CD4-positive, alpha-beta memory T cell (primary cell): ENCODE data around the gene MYH2. TPM values are rescaled to one million over a fixed set of nuclear protein-coding genes. Genes with fewer than 3 reads are reported as not detected.
"Not testable (repeated sequence)": the region's sequence is repeated elsewhere in the genome, so short reads cannot be mapped to it uniquely, and the experiment has no call there.

Source experiments
- CTCF ChIA-PET: fragments of 350-600 bp; sonication (Branson Sonifier 250); formaldehyde crosslinking; loops from one replicate; lab custom pipeline; 2021; ENCODE audit warnings: inconsistent platforms; ENCODE audit not compliant: partially characterized antibody; lab: Charles Lee
- POLR2A ChIA-PET: fragments of 350-600 bp; sonication (Branson Sonifier 250); formaldehyde crosslinking; loops from one replicate; lab custom pipeline; 2021; ENCODE audit not compliant: partially characterized antibody; lab: Charles Lee
- DNase-seq, 5 donors: peaks; one replicate each; pipeline versions ENCODE4 v3.0.0 to v3.0.0-alpha.2; 2020 to 2022; ENCODE audit warnings: mixed read lengths in 1 of 5
- H3K27ac ChIP-seq: one replicate; pipeline ENCODE4 v1.7.0; 2013; ENCODE audit warnings: low read depth, low read length
- H3K27me3 ChIP-seq: 2 replicates; pipeline ENCODE4 v1.7.0; 2013; ENCODE audit warnings: mild to moderate bottlenecking, low read length, moderate library complexity; ENCODE audit not compliant: insufficient read depth
- H3K36me3 ChIP-seq: 2 replicates; pipeline ENCODE4 v1.7.0; 2013; ENCODE audit warnings: mild to moderate bottlenecking, low read length, moderate library complexity; ENCODE audit not compliant: insufficient read depth
- H3K4me1 ChIP-seq: 2 replicates; pipeline ENCODE4 v1.7.0; 2013; ENCODE audit warnings: mild to moderate bottlenecking, low read length, moderate library complexity; ENCODE audit not compliant: insufficient read depth
- H3K4me3 ChIP-seq, 2 donors: one replicate each; pipeline ENCODE4 v1.7.0; 2013; ENCODE audit warnings: low read length in 2 of 2, mild to moderate bottlenecking in 1 of 2
- H3K9me3 ChIP-seq, 2 donors: one replicate each; pipeline ENCODE4 v1.7.0; 2013; ENCODE audit warnings: low read length in 2 of 2, control low read depth in 1 of 2; ENCODE audit not compliant: control insufficient read depth in 1 of 2
- H3K27ac Mint-ChIP-seq, 7 donors: one replicate each; pipeline ENCODE4 v1.8.0; 2020 to 2021; ENCODE audit warnings: mixed read lengths in 7 of 7, mild to moderate bottlenecking in 6 of 7, inconsistent platforms in 3 of 7, moderate library complexity in 3 of 7
- H3K27me3 Mint-ChIP-seq, 2 donors: one replicate each; pipeline ENCODE4 v1.8.0; 2020 to 2021; ENCODE audit warnings: mixed read lengths in 2 of 2
- H3K36me3 Mint-ChIP-seq, 2 donors: one replicate each; pipeline ENCODE4 v1.8.0; 2020 to 2021; ENCODE audit warnings: mixed read lengths in 2 of 2, inconsistent platforms in 1 of 2, mild to moderate bottlenecking in 1 of 2
- H3K4me1 Mint-ChIP-seq, 4 donors: one replicate each; pipeline ENCODE4 v1.8.0; 2020 to 2021; ENCODE audit warnings: mixed read lengths in 4 of 4, mild to moderate bottlenecking in 1 of 4
- H3K4me3 Mint-ChIP-seq, 8 donors: one replicate each; pipeline ENCODE4 v1.8.0; 2020 to 2021; ENCODE audit warnings: mixed read lengths in 8 of 8, mild to moderate bottlenecking in 7 of 8, moderate library complexity in 6 of 8, inconsistent platforms in 3 of 8
- H3K9me3 Mint-ChIP-seq, 8 donors: one replicate each; pipeline ENCODE4 v1.8.0; 2020 to 2021; ENCODE audit warnings: mixed read lengths in 8 of 8, mild to moderate bottlenecking in 5 of 8, inconsistent platforms in 3 of 8, moderate library complexity in 1 of 8
- intact Hi-C: fragments of 100-400 bp; cut with micrococcal nuclease; formaldehyde crosslinking; loops from one replicate; pipeline ENCODE4 v1.15.1; 2023
- polyA plus RNA-seq, 2 donors: library from polyadenylated mRNA; unstranded; fragments of 300-500 nt; fragmentation: Illumina TruSeq; gene quantifications; one replicate each; pipeline ENCODE4 v1.2.3, GENCODE V29; 2021
- total RNA-seq, 2 experiments: library from RNA; stranded (reverse); gene quantifications; one replicate each; pipeline ENCODE4 v1.2.3, GENCODE V29; 2021

MYH2 gene
- total and polyA plus RNA-seq, 4 experiments from 2014 or later: not detected

DNA sequence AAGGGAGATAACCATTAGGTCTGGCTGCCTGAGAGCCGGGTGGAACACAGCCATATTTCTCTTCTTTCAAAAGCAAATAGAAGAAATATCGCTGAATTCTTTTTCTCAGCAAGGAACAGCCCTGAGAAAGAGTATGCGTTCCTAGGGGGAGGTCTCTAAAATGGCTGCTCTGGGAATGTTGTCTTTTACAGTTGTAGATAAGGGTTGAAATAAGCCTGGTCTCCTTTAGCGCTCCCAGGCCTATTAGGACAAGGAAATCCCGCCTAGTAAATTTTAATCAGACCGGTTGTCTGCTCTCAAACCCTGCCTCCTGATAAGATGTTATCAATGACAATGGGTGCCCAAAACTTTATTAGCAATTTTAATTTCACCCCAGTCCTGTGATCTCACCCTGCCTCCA is 8.3 kb downstream of the MYH2 start:
- H3K9me3 ChIP-seq: not testable (repeated sequence)

DNA sequence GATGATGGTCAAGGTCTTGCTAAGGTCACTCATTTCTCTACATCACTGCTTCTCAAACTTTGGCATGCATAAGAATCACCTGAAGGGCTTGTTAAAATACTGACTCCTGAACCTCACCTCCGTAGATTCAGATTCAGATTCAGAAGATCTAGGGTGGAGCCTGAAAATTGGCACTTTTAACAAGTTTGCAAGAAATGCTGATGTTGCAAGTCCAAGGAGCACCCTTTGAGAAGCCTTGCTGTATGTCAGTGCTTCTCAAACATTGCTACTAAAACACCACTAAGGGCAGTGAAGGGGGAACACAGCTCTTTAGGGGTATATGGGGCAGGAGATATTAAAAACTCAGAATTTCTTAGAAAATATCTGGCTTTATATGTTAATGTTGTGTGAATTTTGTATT is 17.4 kb downstream of the MYH2 start:
- DNase-seq: no peak
- ChIA-PET CTCF (no interaction called here), POLR2A (no interaction called here)
- H3K4me3 ChIP-seq: no peak overlapping the region
- no peak overlapping the region for H3K27ac ChIP-seq
- no peaks in the 10 kb centered on the region for H3K27me3 ChIP-seq
- no peaks in the 10 kb centered on the region for H3K9me3 ChIP-seq
- intact Hi-C loops: no loop called here
- Mint-ChIP-seq H3K27ac (no peak overlapping the region), H3K9me3 (peaks cover 0 to 2% (median 0%) of the 10 kb centered on the region in 8 donors), H3K27me3 (peaks cover 0 to 4% of the 10 kb centered on the region in 2 donors), H3K36me3 (no peaks in the 10 kb centered on the region), H3K4me1 (no peaks in the 10 kb centered on the region), H3K4me3 (no peak overlapping the region)
- no peaks in the 10 kb centered on the region for H3K36me3 ChIP-seq
- no peaks in the 10 kb centered on the region for H3K4me1 ChIP-seq

More for the DNA sequence above, 8.3 kb downstream of the MYH2 start:
- H3K4me3 ChIP-seq, H3K4me1 Mint-ChIP-seq, intact Hi-C loops, H3K27me3 ChIP-seq, POLR2A ChIA-PET, CTCF ChIA-PET, H3K27ac ChIP-seq, H3K27ac Mint-ChIP-seq, H3K36me3 Mint-ChIP-seq, H3K4me3 Mint-ChIP-seq, H3K4me1 ChIP-seq, DNase-seq, H3K27me3 Mint-ChIP-seq, H3K36me3 ChIP-seq: not testable (repeated sequence)
- H3K9me3 Mint-ChIP-seq: peaks cover 0 to 43% (median 28%) of the 10 kb centered on the region in 8 donors

DNA sequence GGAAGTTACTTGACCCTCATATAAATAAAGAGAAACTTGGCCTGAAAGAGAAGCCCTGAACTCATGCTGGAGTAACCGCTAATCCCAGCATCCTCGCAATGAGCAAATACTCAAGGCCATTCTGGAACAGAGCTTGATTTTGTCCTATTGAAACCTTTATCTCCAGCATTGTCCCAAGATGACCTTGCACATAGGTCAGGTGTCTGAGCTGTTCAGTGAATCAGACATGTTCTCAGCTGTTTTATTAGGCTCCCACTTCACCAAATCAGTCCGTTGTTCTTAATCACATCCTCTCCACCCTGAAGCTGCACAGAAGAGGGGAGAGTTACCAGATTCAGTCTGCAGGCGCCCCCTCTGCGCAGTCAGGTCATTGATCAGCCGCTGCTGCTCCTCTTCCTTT is 22.0 kb downstream of the MYH2 start:
- peaks cover 0 to 6% (median under 1%) of the 10 kb centered on the region in 8 donors for H3K9me3 Mint-ChIP-seq
- no peaks in the 10 kb centered on the region for H3K36me3 ChIP-seq
- H3K9me3 ChIP-seq: no peaks in the 10 kb centered on the region
- no peaks in the 10 kb centered on the region for H3K27me3 ChIP-seq
- H3K27ac Mint-ChIP-seq: no peak overlapping the region
- DNase-seq: no peak
- POLR2A ChIA-PET: no interaction called here
- no peak overlapping the region for H3K27ac ChIP-seq
- H3K4me1 Mint-ChIP-seq: no peaks in the 10 kb centered on the region
- no peak overlapping the region for H3K4me3 ChIP-seq
- peaks cover 2 to 3% of the 10 kb centered on the region in 2 donors for H3K27me3 Mint-ChIP-seq
- intact Hi-C loops: no loop called here
- CTCF ChIA-PET: no interaction called here
- no peaks in the 10 kb centered on the region for H3K36me3 Mint-ChIP-seq
- no peaks in the 10 kb centered on the region for H3K4me1 ChIP-seq
- H3K4me3 Mint-ChIP-seq: no peak overlapping the region

- no peak for DNase-seq
- Histone ChIP-seq H3K36me3 (no peaks in the 10 kb centered on the region), H3K4me3 (no peak overlapping the region), H3K4me1 (no peaks in the 10 kb centered on the region), H3K27ac (no peak overlapping the region), H3K27me3 (no peaks in the 10 kb centered on the region), H3K9me3 (no peaks in the 10 kb centered on the region)
- intact Hi-C loops: no loop called here
- H3K4me3 Mint-ChIP-seq: no peak overlapping the region
- H3K27me3 Mint-ChIP-seq: peaks cover under 1 to 3% of the 10 kb centered on the region in 2 donors
- peaks cover 0 to 6% (median under 1%) of the 10 kb centered on the region in 8 donors for H3K9me3 Mint-ChIP-seq
- no peaks in the 10 kb centered on the region for H3K4me1 Mint-ChIP-seq
- CTCF ChIA-PET: no interaction called here
- POLR2A ChIA-PET: no interaction called here
- H3K36me3 Mint-ChIP-seq: no peaks in the 10 kb centered on the region
- H3K27ac Mint-ChIP-seq: no peak overlapping the region
Observed at GRCh38 chr17:10526517-10526916, 22.9 kb downstream of the MYH2 start.

- no peaks in the 10 kb centered on the region for H3K4me1 Mint-ChIP-seq
- Histone ChIP-seq H3K27me3 (no peaks in the 10 kb centered on the region), H3K27ac (no peak overlapping the region), H3K9me3 (no peaks in the 10 kb centered on the region), H3K4me3 (no peak overlapping the region), H3K36me3 (no peaks in the 10 kb centered on the region), H3K4me1 (no peaks in the 10 kb centered on the region)
- H3K9me3 Mint-ChIP-seq: peaks cover 0 to 6% (median under 1%) of the 10 kb centered on the region in 8 donors
- peaks cover 2 to 5% of the 10 kb centered on the region in 2 donors for H3K27me3 Mint-ChIP-seq
- ChIA-PET CTCF (no interaction called here), POLR2A (no interaction called here)
- intact Hi-C loops: no loop called here
- no peak overlapping the region for H3K4me3 Mint-ChIP-seq
- DNase-seq: no peak
- H3K36me3 Mint-ChIP-seq: no peaks in the 10 kb centered on the region
- no peak overlapping the region for H3K27ac Mint-ChIP-seq
Observed at GRCh38 chr17:10523064-10523463, 26.4 kb downstream of the MYH2 start.

DNA sequence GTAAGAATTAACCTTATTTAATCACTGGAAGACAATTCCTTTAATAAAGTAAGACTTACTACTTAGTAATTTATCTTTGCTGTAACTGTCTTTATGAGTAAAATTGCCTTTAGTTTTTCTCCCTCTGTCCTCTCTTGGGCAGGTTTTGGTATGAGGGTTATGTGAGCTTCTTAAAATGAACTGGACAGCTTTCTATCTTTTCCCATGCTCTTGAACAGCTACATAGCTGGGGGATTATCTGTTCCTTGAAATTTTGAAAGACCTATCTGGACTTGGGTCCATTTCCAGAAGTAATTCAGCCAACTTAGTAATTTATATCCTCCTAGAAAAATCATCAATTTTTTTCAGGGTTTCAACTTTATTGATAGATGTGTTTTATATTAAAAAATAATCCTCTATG is 27.5 kb downstream of the MYH2 start:
- DNase-seq: no peak
- Mint-ChIP-seq H3K4me1 (no peaks in the 10 kb centered on the region), H3K9me3 (peaks cover 0 to 6% (median under 1%) of the 10 kb centered on the region in 8 donors), H3K4me3 (no peak overlapping the region), H3K36me3 (no peaks in the 10 kb centered on the region), H3K27ac (no peak overlapping the region), H3K27me3 (peaks cover 2 to 5% of the 10 kb centered on the region in 2 donors)
- intact Hi-C loops: no loop called here
- no peaks in the 10 kb centered on the region for H3K36me3 ChIP-seq
- ChIA-PET CTCF (no interaction called here), POLR2A (no interaction called here)
- H3K27ac ChIP-seq: no peak overlapping the region
- H3K9me3 ChIP-seq: no peaks in the 10 kb centered on the region
- no peaks in the 10 kb centered on the region for H3K4me1 ChIP-seq
- no peaks in the 10 kb centered on the region for H3K27me3 ChIP-seq
- H3K4me3 ChIP-seq: no peak overlapping the region

DNA sequence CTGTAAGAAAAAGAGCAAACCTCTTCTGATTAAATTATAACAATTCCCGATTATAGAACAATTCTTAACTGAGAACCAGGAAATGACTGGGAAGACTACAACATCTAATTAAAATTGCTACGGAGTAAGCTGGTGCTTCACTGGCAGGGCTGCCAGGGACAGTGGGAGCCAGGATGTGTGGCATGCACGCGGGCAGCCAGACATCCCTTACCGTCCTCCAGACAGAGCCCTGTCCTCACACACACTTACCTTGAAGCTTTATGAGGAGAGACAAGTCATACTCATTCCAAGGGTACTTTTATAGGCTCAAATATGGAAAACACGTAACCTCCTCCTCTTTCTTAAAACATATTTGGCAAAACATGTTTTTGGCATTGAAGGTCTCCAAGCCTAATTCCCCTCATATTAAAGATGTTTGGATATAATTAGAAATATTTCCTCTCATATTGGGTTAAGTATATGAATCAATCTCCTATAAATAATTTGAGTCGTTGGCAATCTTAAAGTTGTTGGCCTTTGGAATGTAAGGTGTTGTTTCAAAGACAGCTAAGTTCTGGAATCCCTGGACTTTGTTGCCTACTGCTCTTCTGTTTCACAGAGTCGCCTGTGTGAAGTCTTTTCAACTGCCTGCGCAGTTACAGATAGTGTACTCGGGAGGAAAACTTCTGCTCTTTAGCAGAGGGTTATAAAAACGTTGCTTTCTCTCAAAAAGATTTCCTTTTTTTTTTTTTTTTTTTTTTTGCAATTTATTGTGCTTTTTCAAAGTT is 31.0 kb downstream of the MYH2 start, which contains the start of gene MYH1:
Gene MYH1 (minus strand): TSS at position 272 of the 767 bp plus-strand sequence. CDS start 1,900 bp downstream, outside the sequence.
- H3K27ac ChIP-seq: no peak within 1 kb of the TSS
- H3K27me3 Mint-ChIP-seq: peaks cover 2 to 5% of the 10 kb centered on the region in 2 donors
- no peak within 1 kb of the TSS for H3K4me3 Mint-ChIP-seq
- no peaks in the 10 kb centered on the region for H3K4me1 Mint-ChIP-seq
- POLR2A ChIA-PET: no interaction called here
- no peaks in the 10 kb centered on the region for H3K4me1 ChIP-seq
- no peaks in the 10 kb centered on the region for H3K27me3 ChIP-seq
- H3K9me3 Mint-ChIP-seq: peaks cover 0 to 5% (median under 1%) of the 10 kb centered on the region in 8 donors
- H3K36me3 Mint-ChIP-seq: no peaks in the 10 kb centered on the region
- H3K9me3 ChIP-seq: no peaks in the 10 kb centered on the region
- H3K27ac Mint-ChIP-seq: no peak within 1 kb of the TSS
- CTCF ChIA-PET: no interaction called here
- no peaks in the 10 kb centered on the region for H3K36me3 ChIP-seq
- no peak within 1 kb of the TSS for H3K4me3 ChIP-seq
- no peak for DNase-seq
- intact Hi-C loops: no loop called here
